SU-DHL-6 (cell line): ENCODE data around the gene BLOC1S5.
"Not testable (repeated sequence)": the region's sequence is repeated elsewhere in the genome, so short reads cannot be mapped to it uniquely, and the experiment has no call there.

ENCODE experiments used
- CTCF ChIP-seq: fragments of 200-600 bp; sonication (generic); IDR thresholded peaks from one replicate; pipeline ENCODE4 v1.5.1; 2017; ENCODE audit warnings: antibody characterized with exemption, mild to moderate bottlenecking, low read length, moderate library complexity; ENCODE audit not compliant: insufficient read depth, poor library complexity, severe bottlenecking
- EZH2phosphoT487 ChIP-seq: fragments of 200-600 bp; sonication (generic), shearing (Covaris generic); conservative IDR thresholded peaks from 2 replicates; pipeline ENCODE4 v1.6.1; 2018; ENCODE audit warnings: mild to moderate bottlenecking, antibody characterized with exemption, low read length, moderate library complexity, mixed read lengths

GRCh38 chr6:8034107-8034506 lies 30.1 kb downstream of the BLOC1S5 start:
- not testable (repeated sequence) for TF ChIP-seq CTCF, EZH2phosphoT487
